Measurements from ENCODE around the gene PIM2.
"Not testable (repeated sequence)": the region's sequence is repeated elsewhere in the genome, so short reads cannot be mapped to it uniquely, and the experiment has no call there.

The PIM2 gene

GRCh38 chrX:48883729-48884128, 35.1 kb downstream of the PIM2 start:
- no peak for DNase-seq (ENCODE audit: low spot score)
- in situ Hi-C loops (cut with MboI; ENCODE audit: low pct_unique_long_range_greater_than_20kb, low sequenced_read_pairs, unreplicated experiment) = no loop called here
- TF ChIP-seq, protein P1, sequence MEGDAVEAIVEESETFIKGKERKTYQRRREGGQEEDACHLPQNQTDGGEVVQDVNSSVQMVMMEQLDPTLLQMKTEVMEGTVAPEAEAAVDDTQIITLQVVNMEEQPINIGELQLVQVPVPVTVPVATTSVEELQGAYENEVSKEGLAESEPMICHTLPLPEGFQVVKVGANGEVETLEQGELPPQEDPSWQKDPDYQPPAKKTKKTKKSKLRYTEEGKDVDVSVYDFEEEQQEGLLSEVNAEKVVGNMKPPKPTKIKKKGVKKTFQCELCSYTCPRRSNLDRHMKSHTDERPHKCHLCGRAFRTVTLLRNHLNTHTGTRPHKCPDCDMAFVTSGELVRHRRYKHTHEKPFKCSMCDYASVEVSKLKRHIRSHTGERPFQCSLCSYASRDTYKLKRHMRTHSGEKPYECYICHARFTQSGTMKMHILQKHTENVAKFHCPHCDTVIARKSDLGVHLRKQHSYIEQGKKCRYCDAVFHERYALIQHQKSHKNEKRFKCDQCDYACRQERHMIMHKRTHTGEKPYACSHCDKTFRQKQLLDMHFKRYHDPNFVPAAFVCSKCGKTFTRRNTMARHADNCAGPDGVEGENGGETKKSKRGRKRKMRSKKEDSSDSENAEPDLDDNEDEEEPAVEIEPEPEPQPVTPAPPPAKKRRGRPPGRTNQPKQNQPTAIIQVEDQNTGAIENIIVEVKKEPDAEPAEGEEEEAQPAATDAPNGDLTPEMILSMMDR (IDR thresholded peaks at IDR 0.05; ENCODE audit: extremely low read depth, insufficient read depth, missing control alignments) = no peak

DNA sequence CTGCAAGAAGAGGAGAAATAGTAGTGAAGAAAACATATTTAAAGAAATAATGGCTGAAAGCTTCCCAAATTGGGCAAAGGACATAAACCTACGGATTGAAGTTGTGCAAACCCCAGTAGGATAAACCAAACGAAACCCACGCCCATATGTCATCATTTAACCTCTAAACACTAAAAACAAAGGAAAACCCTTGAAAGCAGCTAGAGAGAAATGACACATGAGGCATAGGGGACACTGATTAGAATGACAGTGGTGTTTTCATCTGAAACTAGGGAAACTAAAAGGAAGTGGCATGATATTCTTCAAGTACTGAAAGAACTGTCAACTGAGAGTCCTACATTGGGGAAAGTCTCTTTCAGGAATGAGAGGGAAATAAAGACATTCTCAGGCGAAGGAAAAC, 41.9 kb downstream of the PIM2 start:
- in situ Hi-C loops (cut with MboI; ENCODE audit: low pct_unique_long_range_greater_than_20kb, low sequenced_read_pairs, unreplicated experiment); DNase-seq (ENCODE audit: low spot score): not testable (repeated sequence)

DNA sequence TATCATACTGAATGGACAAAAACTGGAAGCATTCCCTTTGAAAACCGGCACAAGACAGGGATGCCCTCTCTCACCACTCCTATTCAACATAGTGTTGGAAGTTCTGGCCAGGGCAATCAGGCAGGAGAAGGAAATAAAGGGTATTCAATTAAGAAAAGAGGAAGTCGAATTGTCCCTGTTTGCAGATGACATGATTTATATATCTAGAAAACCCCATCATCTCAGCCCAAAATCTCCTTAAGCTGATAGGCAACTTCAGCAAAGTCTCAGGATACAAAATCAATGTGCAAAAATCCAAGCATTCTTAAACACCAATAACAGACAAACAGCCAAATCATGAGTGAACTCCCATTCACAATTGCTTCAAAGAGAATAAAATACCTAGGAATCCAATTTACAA, 46.8 kb downstream of the PIM2 start:
- DNase-seq (ENCODE audit: low spot score) = not testable (repeated sequence)

DNA sequence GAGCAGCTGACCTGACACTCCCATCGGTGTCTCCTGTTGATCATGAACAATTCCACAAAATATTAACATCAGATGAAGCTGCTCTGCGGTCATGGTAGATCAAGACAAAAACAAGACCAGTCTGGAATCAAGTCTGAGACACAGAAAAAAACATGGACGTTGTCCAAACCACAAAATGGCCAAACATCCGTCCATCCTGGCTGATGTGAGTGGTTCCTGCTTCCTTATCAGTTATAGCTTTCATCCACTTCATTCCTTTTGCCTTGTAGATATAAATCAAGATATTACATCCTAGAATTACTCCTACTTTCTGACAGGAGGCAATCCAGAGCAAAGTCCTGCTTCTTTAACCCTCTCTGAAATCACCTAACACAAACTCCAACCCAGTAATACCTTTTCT, 54.6 kb downstream of the PIM2 start:
- TF ChIP-seq, protein P1 (IDR thresholded peaks at IDR 0.05; ENCODE audit: extremely low read depth, insufficient read depth, missing control alignments) = no peak
- in situ Hi-C loops (cut with MboI; ENCODE audit: low pct_unique_long_range_greater_than_20kb, low sequenced_read_pairs, unreplicated experiment) = no loop called here
- DNase-seq (ENCODE audit: low spot score) = no peak

More for the DNA sequence above, 46.8 kb downstream of the PIM2 start:
- in situ Hi-C loops (cut with MboI; ENCODE audit: low pct_unique_long_range_greater_than_20kb, low sequenced_read_pairs, unreplicated experiment) = not testable (repeated sequence)

Data from GM13977 (cell line).